GOT3 (cell line): ENCODE measurements around the gene RANBP17.
"Not testable (repeated sequence)": the region's sequence is repeated elsewhere in the genome, so short reads cannot be mapped to it uniquely, and the experiment has no call there.

Experiments
- DNase-seq: peaks from one replicate; lab custom pipeline; 2025; ENCODE audit warnings: mixed read lengths; lab: John Stamatoyannopoulos, UW

RANBP17 gene

GRCh38 chr5:171297941-171298340, 436.1 kb downstream of the RANBP17 start:
- not testable (repeated sequence) for DNase-seq

GRCh38 chr5:171299228-171299627, 437.4 kb downstream of the RANBP17 start:
- no peak for DNase-seq

GRCh38 chr5:171299851-171300250, 438.0 kb downstream of the RANBP17 start:
- DNase-seq: no peak

GRCh38 chr5:171300358-171300757, 438.5 kb downstream of the RANBP17 start:
- DNase-seq: no peak

- no peak for DNase-seq
These were observed 444.3 kb downstream of the RANBP17 start for GRCh38 chr5:171306166-171306565.

- DNase-seq: no peak
These were observed 445.2 kb downstream of the RANBP17 start for GRCh38 chr5:171306781-171307591.

- no peak for DNase-seq
These were observed 446.1 kb downstream of the RANBP17 start for GRCh38 chr5:171307789-171308452.

- no peak for DNase-seq
These were observed 446.8 kb downstream of the RANBP17 start, which contains the start of gene TLX3 for GRCh38 chr5:171308453-171309275. Gene TLX3, plus strand, starts transcription at chr5:171309248. Its CDS starts 118 bp downstream, at chr5:171309366.

- no peak for DNase-seq
These were observed 447.7 kb downstream of the RANBP17 start for GRCh38 chr5:171309276-171310211.

- no peak for DNase-seq
These were observed 448.5 kb downstream of the RANBP17 start for GRCh38 chr5:171310212-171310818.

- DNase-seq: no peak
These were observed 449.1 kb downstream of the RANBP17 start for GRCh38 chr5:171310819-171311321.

- no peak for DNase-seq
These were observed 449.7 kb downstream of the RANBP17 start for GRCh38 chr5:171311322-171312077.

- DNase-seq: no peak
These were observed 450.5 kb downstream of the RANBP17 start for GRCh38 chr5:171312129-171312974.

- DNase-seq: no peak
These were observed 451.8 kb downstream of the RANBP17 start for GRCh38 chr5:171313481-171314206.

GRCh38 chr5:171314728-171315385, 453.0 kb downstream of the RANBP17 start:
- no peak for DNase-seq

- no peak for DNase-seq
These were observed 453.6 kb downstream of the RANBP17 start for GRCh38 chr5:171315386-171315891.

GRCh38 chr5:171315925-171316257, 454.1 kb downstream of the RANBP17 start:
- DNase-seq: no peak
